Bone marrow (tissue), 2 donors: ENCODE measurements around the gene GAB1.

Experiments
- DNase-seq, 2 donors: peaks; one replicate each; lab custom pipeline; 2025; lab: John Stamatoyannopoulos, UW

The GAB1 gene

DNA sequence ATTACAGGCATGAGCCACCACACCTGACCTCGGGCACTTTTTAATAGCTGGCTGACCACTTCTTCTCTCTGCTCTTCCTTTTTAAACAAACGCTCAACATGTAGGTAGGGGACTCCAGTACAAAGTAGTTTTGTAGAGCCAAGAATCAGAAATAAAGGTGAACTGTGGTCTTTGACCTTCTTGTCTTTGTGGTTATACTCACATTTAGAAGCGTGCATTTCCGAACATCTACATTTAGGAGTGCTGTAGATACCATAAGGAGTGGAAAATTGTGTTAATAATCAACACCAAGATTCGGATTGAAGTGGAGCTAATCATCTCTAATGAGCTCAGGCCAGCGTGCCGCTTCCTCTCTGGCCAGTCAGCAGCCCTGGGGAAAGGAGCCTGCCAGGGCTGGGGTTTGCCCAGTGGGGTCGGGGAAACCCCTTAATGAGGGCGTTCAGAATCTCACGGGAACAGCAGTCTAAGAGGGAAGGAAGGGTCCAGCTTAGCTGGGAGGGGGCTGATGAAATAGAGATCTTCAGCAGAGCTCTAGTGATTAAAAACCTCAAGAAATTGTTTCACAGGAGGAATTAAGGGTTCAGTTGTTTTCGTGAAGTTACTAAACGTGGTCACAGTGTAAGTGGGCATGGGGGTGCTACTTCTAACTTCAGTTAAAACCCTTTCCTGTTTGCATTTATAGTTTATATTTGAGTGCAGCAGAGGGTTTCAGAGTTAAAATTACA lies 81.2 kb downstream of the GAB1 start:
- no peak for DNase-seq

DNA sequence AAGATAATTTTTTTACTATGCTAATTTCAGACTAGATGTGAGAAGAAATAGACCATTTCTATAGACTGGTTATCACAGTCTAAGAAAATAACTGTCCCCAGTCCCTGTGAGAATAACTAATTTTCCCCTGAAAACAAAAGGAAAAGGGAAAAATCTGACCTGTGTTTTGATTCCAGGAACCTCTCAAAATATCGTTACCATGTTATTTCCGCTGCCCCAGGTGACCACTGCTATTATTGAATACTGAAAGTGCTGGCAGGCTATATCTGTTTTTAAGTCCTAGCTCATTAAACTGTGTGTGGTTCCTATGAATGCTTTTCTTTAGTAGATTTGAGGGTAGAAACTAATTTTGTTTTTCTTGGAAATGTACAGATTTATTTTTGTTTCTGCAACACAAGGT lies 83.6 kb downstream of the GAB1 start:
- no peak for DNase-seq

DNA sequence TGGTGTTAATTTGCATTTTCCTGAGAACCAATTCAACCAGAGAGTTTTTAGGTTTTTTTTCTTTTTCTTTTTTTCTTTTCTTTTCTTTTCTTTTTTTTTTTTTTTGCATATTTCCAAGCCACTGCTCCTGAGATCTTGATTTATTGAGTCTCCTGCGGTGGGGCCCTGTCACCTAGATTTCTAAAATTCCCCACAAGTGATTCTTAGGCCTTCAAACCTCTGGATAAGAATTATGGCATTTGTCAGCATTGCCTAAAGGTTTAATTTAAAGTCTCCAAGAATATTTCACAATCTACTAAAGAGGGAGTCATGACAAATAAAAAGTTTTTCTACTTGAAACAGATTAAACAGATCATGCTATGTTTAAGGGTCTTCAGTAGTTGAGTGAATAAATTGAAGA lies 84.9 kb downstream of the GAB1 start:
- no peak for DNase-seq

DNA sequence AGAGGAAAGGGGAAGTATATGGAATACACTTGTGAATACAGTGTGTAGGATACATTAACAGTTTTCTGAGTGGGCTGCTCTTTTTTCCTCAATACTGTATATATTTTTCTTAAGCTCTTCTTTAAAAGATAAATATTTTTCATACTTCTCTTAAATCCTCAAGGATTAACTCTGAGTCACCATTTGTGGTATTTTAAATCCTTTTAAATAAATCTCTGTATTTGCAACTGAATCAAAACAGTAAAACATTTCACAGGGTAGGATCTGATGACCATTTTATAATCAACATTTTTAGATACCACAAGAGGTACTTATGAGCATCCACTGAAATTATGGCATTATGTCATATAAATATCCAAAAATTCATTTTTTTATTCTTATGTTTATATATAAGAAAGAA lies 87.6 kb downstream of the GAB1 start:
- no peak for DNase-seq

DNA sequence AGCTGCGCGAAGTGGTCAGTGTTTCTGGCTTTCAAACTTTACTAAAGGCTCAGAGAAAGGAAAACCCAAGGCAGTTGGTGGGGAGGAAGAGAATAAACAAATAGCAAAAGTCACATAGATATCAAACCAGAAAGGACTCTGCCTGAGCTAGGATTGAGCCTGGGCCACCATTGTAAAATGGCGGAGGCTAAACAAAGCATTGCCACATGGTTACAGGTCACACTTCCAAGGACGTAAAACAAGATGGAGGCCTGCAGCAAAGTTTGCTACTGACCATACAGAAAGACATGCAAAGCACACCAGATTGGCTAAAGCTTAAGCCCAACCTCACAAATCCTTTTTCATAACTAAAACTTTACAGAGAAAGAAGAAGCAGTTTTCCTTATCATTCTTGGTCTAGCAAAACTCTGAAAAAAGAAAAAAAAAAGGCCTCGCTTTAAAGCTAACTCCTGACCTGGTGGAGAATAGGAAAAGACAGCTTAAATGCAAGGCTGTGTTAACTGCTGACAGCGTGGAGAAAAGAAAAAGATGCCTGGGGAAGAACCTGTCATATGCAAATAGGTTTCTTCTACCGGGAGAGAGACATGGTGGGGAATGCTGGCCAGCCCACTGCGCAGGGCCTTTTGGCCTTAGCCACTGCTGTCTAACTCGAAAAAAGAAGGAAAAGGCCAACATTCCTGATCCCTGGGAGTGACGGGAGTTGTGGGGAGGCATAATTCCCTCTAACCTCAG lies 95.0 kb downstream of the GAB1 start:
- DNase-seq: no peak

DNA sequence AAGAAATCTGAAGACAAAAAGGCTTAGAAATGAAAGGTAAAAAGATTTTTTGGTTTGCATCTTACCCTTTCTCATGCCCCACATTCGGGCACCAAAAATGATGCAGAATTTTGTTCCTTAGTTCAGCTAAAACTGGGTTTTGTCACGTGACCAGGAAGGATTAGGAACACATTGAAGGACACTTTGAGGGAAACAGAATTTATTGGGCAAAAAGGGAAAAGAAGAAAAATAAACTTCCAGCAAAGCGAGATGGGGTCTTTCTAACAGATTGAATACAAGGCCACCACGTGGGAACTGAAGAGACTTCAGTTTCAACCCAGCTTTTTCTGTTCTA lies 95.5 kb downstream of the GAB1 start:
- DNase-seq: no peak

DNA sequence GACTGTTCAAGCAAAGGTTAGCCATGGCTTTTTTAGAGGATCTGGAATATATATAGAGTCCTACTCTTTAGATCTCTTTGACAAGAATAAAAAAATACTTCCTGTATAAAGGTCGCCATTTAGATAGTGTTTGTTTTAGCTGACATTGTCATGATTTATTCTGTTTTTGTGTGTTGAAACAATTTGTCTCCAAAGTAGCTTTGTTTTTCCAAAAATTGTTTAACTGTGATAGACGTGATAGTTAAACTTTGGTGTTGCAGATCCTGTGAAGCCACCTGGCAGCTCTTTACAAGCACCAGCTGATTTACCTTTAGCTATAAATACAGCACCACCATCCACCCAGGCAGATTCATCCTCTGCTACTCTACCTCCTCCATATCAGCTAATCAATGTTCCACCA lies 96.6 kb downstream of the GAB1 start:
- DNase-seq: no peak

DNA sequence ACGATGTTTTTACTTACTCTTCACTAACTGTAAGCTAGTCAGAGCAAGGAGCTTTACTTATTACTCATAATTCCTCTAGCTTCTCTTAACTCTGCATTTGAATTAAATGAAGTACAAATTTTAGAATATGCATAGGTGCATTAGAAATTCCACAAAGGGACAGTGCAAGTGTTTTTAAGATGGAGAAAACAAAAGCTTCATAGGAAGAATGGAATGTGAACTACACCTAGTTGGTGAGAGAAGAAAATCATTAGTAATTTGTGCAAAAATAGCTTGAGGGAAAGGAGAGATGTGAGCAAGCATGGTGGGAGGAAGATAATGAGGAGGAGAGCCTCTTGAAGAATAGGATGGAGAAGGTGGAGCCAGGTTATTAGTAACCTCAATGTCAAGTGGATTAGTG lies 99.3 kb downstream of the GAB1 start:
- DNase-seq: no peak

DNA sequence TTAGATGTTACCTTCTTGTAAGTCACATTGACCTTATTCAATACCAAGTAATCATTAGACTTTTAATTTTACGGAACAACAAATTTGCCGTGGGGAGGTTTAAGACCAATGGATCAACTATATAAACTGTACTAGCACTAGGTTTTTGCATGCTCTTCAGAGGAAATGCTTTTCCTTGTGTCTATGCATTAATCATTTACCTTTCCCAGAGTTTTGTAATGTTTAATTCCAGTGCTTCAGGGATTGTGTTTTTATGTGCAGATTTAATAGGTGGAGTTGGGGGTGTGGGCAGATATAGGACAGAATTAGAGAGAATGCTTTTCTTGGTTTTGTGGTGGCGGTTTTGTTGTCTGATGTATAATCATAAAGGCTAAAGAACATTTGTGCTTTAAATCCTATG lies 100.8 kb downstream of the GAB1 start:
- DNase-seq: no peak

DNA sequence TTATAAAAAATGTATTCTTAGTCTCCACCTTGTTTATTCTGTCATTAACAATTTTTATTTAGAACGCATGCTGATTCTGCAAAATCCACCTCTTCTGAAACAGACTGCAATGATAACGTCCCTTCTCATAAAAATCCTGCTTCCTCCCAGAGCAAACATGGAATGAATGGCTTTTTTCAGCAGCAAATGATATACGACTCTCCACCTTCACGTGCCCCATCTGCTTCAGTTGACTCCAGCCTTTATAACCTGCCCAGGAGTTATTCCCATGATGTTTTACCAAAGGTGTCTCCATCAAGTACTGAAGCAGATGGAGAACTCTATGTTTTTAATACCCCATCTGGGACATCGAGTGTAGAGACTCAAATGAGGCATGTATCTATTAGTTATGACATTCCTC lies 101.3 kb downstream of the GAB1 start:
- DNase-seq: no peak

DNA sequence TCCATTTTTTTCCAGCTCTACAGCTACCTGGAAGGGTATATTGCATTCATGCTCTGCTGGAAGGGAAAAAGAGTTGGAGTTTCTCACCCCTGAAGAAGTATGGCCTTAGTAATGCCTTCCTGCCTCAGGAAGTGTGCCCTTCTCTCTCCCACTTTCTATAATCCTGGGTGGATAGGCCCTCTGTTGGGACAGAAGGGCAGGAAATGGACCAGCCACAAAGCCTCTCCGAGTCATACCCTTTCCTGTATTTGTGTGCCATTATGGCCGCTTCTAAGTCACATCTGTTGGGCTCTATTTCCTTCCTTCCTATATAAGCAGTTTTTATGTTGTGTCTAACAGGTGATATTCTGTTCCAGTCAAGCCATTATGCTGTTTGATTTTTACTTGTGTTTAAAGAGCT lies 102.0 kb downstream of the GAB1 start:
- peak in 1 of 2 donors; percentile 45 for DNase-seq

DNA sequence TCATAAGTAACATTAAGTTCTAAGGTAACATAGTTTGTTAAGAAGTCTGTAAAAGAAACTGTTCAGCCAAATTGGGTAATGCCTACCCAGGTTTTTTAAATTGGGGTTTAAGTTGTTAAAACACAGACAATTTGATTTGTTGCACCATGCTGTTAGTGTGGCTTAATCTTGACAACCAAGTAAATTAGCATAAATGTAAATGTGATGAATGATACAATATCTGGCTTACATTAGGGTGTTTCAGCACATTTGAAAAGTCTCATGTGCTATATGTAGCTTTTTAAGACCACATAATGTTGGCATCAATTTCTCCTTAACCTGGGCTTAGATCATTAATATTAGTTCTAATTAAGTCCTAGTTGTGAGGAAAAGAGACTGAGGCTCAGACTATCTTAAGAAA lies 104.4 kb downstream of the GAB1 start:
- no peak for DNase-seq

DNA sequence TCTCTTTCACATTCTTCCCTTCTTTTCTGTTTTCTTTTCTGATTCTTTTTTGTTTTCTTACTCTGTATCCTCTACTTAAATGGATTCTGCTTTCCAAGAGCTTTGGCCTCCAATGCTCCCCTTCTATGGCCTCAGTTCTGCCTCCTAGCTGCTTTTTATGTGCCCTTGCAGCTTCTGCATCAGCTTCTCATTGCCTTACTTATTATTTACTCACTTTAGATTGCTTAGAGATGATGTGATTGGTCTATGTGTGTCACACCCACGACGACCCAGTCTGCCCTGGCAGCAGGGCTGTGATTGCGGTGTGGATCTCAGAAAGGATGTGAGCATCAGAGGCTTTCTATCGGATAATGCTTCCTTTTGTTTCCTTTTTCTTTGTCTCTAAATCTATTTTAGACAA lies 105.0 kb downstream of the GAB1 start:
- DNase-seq: no peak

DNA sequence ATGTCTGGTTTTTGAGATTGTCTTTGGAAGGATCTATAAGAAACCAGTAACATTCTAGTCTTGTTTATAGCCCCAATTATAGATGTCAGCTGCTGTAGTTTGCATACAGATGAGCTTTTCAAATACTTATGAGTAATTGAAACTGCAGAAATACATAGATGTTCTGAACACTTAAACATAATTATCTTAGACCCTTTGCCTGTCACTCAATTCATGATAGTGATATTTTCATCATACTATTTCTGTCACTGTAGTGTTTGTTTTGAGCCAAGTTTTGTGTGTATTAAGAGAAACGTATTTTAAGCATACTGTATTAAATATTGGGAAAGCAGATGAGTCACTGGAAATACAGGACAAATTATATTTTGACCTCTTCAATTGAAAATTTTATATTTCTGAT lies 107.1 kb downstream of the GAB1 start:
- no peak for DNase-seq

DNA sequence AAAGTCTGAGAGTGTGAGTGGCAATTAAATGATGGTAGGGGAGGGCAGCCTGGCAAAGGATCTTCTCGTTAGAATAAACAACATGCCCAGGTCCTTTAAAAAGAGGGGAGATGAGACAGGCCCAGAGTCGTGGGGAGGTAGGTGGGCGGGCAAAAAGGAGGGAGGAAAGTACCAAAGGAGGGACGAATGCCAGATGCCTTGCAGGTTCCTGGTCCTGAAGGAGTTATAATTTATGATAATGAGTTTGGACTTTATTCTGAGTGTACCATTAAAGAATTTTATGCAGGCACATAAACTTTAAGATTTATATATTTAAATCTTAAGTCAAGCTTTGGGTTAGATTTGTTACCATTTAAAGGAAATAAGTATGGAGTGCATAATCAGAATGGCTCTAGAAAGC lies 114.5 kb downstream of the GAB1 start:
- no peak for DNase-seq

DNA sequence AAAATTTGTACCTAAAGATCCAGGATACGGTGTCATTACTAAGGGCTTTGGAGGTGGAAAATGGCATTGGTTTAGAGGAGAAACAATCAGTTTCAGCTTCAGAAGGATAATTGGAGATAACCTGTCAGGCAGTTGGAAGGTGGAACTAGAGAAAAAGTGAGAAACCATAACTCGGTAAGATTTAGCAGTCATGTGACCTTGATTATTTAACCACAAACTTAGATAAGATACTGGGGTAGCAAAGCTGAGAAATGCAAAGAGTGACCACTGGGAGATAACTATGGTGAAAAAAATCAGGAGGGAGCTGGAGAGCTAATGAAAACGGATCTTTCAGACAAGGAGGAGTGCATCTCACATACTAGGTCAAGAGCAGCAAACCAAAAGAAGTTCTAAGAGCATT lies 118.5 kb downstream of the GAB1 start:
- DNase-seq: no peak

DNA sequence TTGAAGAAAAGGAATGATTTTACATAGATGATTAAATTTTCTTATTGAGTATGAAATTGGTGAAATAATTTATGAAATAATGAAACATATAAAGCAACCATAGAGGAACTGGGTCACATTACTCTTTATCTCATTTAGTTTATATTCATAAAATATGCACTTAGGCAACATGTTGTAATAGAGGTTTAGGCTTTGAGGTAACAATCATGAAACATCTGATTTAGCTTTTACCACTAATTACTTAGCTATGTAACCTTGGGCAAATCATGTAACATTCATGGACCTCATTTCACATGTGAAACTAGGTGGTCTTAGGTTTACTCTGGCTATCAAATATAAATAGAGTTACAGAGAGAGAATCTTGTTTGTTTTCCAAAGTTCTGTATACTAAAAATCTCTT lies 122.3 kb downstream of the GAB1 start:
- DNase-seq: no peak

DNA sequence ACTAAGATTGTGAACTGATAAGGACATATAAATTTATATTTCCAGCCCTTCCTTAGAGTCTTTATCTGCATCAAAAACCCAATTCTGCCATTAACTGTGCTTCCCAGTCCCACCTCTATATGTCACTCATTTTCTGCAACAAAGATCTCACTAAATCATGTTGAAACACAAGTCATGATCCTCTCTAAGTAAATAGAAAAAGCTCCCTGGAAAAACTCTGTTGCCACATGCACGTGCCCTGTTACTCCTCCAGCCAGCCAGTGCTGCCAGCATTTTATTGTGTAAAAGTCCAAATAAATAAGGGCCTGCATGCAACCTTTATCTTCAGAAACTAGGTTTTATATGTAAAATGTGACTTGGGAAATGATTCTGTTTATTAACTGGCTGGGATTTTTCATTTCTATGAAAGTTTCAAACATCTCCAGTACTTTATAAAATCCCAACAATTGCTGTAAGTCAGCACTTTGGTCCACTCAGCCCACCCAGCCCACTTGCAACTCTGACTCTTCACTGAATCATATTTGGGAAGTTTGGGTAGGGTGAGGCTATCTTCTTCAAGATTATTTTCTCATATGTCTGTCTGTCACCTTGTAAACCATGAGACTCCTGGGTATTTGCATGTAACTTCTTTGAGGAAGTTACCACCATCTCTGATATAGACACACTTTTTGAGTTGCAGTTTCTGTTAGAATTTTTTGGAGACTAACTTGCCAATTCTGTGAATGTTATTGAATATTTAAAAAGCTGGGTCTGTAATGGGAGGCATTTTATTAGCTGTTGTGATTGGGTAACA lies 136.9 kb downstream of the GAB1 start:
- DNase-seq: no peak

DNA sequence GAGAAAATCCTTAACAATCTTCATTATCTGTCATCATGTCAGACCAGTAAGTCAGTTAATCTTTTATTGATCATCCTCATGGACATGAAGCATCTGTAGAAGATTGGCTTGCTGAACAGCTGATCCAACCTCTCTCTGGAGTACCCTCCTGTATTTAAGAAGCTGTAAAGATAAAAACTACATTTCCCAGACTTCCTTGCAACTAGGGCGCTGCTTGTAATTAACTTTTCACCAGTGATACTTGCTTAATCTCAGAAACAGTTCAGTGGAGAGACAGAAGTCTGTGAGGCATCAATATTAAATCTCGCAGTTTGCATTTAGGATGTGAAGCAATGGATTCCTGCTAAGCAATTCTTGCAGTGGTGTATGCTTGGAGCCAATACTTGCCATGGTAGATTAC lies 140.8 kb downstream of the GAB1 start:
- DNase-seq: no peak

DNA sequence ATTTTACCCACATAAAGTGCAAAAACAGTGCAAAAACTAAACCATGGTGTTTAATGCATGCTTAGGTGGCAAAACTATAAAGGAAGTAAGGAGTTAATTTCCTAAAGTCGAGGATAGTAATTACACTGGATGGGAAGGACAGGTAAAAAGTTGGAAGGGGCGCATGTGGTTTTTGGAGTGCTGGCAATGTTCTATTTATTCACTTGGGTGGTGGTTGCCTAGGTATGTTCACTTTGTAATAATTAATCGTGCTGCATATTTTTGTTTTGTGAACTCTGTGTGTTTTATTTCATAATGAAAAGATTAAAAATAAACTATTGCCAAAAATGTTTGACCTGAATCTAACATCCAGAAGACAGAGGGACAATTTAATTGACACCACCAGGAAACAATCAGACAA lies 144.7 kb downstream of the GAB1 start:
- DNase-seq: no peak

DNA sequence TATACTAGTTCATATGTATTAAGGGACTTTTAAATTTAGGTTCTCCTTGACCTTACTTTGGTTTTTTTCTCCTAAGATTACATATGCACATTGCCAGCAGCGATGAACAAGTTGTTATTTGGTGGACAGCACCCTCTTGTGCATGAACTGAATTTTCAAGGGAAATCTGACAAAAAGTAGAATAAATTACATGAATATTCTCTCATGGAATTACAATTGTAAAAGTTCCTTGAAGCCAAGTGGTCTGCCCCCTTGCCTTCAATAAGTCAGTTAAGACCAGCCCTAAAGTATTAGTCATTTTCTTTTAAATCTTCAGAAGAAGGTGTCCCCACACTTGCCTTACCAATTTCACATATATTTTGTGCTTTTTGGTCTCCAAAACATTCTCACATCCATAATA lies 146.2 kb downstream of the GAB1 start:
- no peak for DNase-seq

DNA sequence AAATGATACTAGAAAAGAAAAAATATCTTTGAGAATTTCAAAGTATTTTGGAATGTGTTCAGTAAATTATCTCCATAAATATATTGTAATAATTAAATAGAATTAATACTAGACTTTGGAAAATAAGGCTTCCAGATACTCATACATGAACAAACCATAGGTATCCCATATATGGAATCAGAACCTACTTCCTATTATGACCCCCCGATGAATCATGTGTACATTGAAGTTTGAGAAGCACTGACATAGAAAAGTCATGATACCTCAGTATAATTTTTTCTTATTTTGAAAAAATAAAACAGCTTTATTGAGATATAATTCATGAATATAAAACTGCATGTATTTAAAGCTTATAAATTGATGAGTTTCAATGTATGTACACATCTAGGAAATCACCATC lies 149.6 kb downstream of the GAB1 start:
- DNase-seq: no peak

DNA sequence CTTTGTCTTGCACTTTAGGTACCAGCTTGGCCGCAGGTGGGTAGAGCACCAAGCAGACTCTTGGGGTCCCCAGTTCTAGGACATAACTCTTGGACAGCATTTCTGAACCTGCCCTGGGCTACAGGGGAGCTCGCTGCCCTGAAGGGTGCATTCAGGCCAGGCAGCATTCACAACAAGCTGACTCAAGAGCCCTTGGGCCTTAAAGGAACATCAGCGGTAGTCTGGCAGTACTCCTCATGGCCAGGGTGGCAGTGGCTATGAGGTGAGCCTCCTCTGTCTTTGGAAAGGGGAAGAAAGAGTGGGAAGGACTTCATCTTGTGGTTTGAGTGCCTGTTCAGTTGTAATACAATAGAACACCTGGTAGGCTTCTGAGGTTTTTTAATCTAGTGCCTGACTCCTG lies 152.0 kb downstream of the GAB1 start:
- DNase-seq: no peak
